Astrocyte (in vitro differentiated cells and primary cell): Measurements from ENCODE around the gene JMJD8. TPM values are rescaled to one million over a fixed set of nuclear protein-coding genes. Genes with fewer than 3 reads are reported as not detected.
A peak's percentile ranks its signal among the peaks of the same experiment; 100 is the strongest.

Experiments used
- DNase-seq: peaks from one replicate; pipeline ENCODE4 v3.0.0-alpha.2; 2010; ENCODE audit warnings: low read depth
- FAIRE-seq: peaks from 2 replicates; lab custom pipeline; 2011; peaks lifted over from hg19 to GRCh38; lab: Jason Lieb, UNC
- H2AFZ ChIP-seq: 2 replicates; pipeline ENCODE4 v1.6.0; 2012; ENCODE audit warnings: low read depth, low read length, inconsistent platforms
- H3K27ac ChIP-seq: 2 replicates; pipeline ENCODE4 v1.5.1; 2011; ENCODE audit warnings: low read depth, low read length, inconsistent platforms
- H3K27me3 ChIP-seq: 2 replicates; pipeline ENCODE4 v1.6.0; 2011; ENCODE audit warnings: low read length, inconsistent platforms; ENCODE audit not compliant: insufficient read depth
- H3K36me3 ChIP-seq: 2 replicates; pipeline ENCODE4 v1.5.1; 2011; ENCODE audit warnings: low read length, inconsistent platforms; ENCODE audit not compliant: insufficient read depth
- H3K4me1 ChIP-seq: 2 replicates; pipeline ENCODE4 v1.5.1; 2011; ENCODE audit warnings: low read length, inconsistent platforms; ENCODE audit not compliant: insufficient read depth
- H3K4me2 ChIP-seq: 2 replicates; pipeline ENCODE4 v1.6.0; 2012; ENCODE audit warnings: low read length, inconsistent platforms
- H3K4me3 ChIP-seq: 2 replicates; pipeline ENCODE4 v1.5.1; 2011; ENCODE audit warnings: low read depth, mild to moderate bottlenecking, low read length, inconsistent platforms; ENCODE audit not compliant: insufficient read depth
- H3K79me2 ChIP-seq: 2 replicates; pipeline ENCODE4 v1.6.0; 2012; ENCODE audit warnings: mild to moderate bottlenecking, low read length, inconsistent platforms; ENCODE audit not compliant: insufficient read depth
- H3K9ac ChIP-seq: 2 replicates; pipeline ENCODE4 v1.6.0; 2012; ENCODE audit warnings: mild to moderate bottlenecking, low read length, inconsistent platforms
- H3K9me3 ChIP-seq: 2 replicates; pipeline ENCODE4 v1.5.1; 2012; ENCODE audit warnings: low read depth, mild to moderate bottlenecking, low read length, inconsistent platforms; ENCODE audit not compliant: insufficient read depth
- H4K20me1 ChIP-seq: 2 replicates; pipeline ENCODE4 v1.6.0; 2012; ENCODE audit warnings: low read length, inconsistent platforms; ENCODE audit not compliant: insufficient read depth
- H3K27ac Mint-ChIP-seq: one replicate; pipeline ENCODE4 v1.8.0; 2021; ENCODE audit warnings: mild to moderate bottlenecking, mixed read lengths; ENCODE audit not compliant: unreplicated experiment
- H3K27me3 Mint-ChIP-seq: one replicate; pipeline ENCODE4 v1.8.0; 2021; ENCODE audit warnings: low read depth, mixed read lengths; ENCODE audit not compliant: unreplicated experiment
- H3K36me3 Mint-ChIP-seq: one replicate; pipeline ENCODE4 v1.8.0; 2021; ENCODE audit warnings: low read depth, mixed read lengths; ENCODE audit not compliant: unreplicated experiment
- H3K4me1 Mint-ChIP-seq: one replicate; pipeline ENCODE4 v1.8.0; 2021; ENCODE audit warnings: low read depth, mixed read lengths; ENCODE audit not compliant: unreplicated experiment
- H3K4me3 Mint-ChIP-seq: one replicate; pipeline ENCODE4 v1.8.0; 2021; ENCODE audit warnings: mild to moderate bottlenecking, moderate library complexity, mixed read lengths; ENCODE audit not compliant: unreplicated experiment
- H3K9me3 Mint-ChIP-seq: one replicate; pipeline ENCODE4 v1.8.0; 2021; ENCODE audit warnings: mild to moderate bottlenecking, mixed read lengths; ENCODE audit not compliant: unreplicated experiment
- CTCF ChIP-seq: IDR thresholded peaks from 2 replicates; pipeline ENCODE4 v1.5.1; 2011; ENCODE audit warnings: low read depth, mild to moderate bottlenecking, inconsistent platforms, low read length, moderate library complexity; ENCODE audit not compliant: insufficient read depth
- EZH2 ChIP-seq: IDR thresholded peaks from 2 replicates; pipeline ENCODE4 v1.6.1; 2012; ENCODE audit warnings: mild to moderate bottlenecking, low read length, inconsistent platforms; ENCODE audit not compliant: insufficient read depth
- total RNA-seq: library from RNA; stranded (reverse); gene quantifications from 2 replicates; pipeline ENCODE4 v1.2.1, GENCODE V29; 2021

Gene JMJD8
- total RNA-seq, 1 donor from 2014 or later = 26.8 TPM

- H3K79me2 ChIP-seq = no peaks in the 10 kb centered on the region
- Mint-ChIP-seq H3K9me3 (no peaks in the 10 kb centered on the region), H3K36me3 (peaks cover 2% of the 10 kb centered on the region), H3K4me3 (no peak overlapping the region), H3K27me3 (no peaks in the 10 kb centered on the region), H3K4me1 (no peaks in the 10 kb centered on the region), H3K27ac (no peak overlapping the region)
- H3K27ac ChIP-seq = no peak overlapping the region
- no peaks in the 10 kb centered on the region for H4K20me1 ChIP-seq
- no peak for TF ChIP-seq EZH2
- no peak for TF ChIP-seq CTCF
- H3K4me1 ChIP-seq = no peaks in the 10 kb centered on the region
- no peak overlapping the region for H3K4me2 ChIP-seq
- H3K9me3 ChIP-seq = no peaks in the 10 kb centered on the region
- no peak overlapping the region for H3K4me3 ChIP-seq
- peak overlapping the region; percentile 47 for H2AFZ ChIP-seq
- no peak for FAIRE-seq
- H3K27me3 ChIP-seq = no peaks in the 10 kb centered on the region
- DNase-seq = no peak
- H3K36me3 ChIP-seq = no peaks in the 10 kb centered on the region
- H3K9ac ChIP-seq = no peak overlapping the region
Observed at GRCh38 chr16:660132-660458, 24.0 kb downstream of the JMJD8 start.

- H3K4me1 Mint-ChIP-seq = no peaks in the 10 kb centered on the region
- Histone ChIP-seq H2AFZ (no peak overlapping the region), H3K9me3 (no peaks in the 10 kb centered on the region), H3K4me2 (no peak overlapping the region), H3K27me3 (no peaks in the 10 kb centered on the region), H3K4me1 (no peaks in the 10 kb centered on the region), H3K79me2 (no peaks in the 10 kb centered on the region), H3K4me3 (no peak overlapping the region), H3K9ac (no peak overlapping the region), H3K27ac (no peak overlapping the region), H4K20me1 (no peaks in the 10 kb centered on the region), H3K36me3 (no peaks in the 10 kb centered on the region)
- no peak overlapping the region for H3K4me3 Mint-ChIP-seq
- H3K27ac Mint-ChIP-seq = no peak overlapping the region
- no peak for TF ChIP-seq CTCF
- no peak for TF ChIP-seq EZH2
- peaks cover 2% of the 10 kb centered on the region for H3K36me3 Mint-ChIP-seq
- no peak for FAIRE-seq
- H3K9me3 Mint-ChIP-seq = no peaks in the 10 kb centered on the region
- DNase-seq = no peak
- H3K27me3 Mint-ChIP-seq = no peaks in the 10 kb centered on the region
Observed at GRCh38 chr16:659618-660017, 24.5 kb downstream of the JMJD8 start.

DNA sequence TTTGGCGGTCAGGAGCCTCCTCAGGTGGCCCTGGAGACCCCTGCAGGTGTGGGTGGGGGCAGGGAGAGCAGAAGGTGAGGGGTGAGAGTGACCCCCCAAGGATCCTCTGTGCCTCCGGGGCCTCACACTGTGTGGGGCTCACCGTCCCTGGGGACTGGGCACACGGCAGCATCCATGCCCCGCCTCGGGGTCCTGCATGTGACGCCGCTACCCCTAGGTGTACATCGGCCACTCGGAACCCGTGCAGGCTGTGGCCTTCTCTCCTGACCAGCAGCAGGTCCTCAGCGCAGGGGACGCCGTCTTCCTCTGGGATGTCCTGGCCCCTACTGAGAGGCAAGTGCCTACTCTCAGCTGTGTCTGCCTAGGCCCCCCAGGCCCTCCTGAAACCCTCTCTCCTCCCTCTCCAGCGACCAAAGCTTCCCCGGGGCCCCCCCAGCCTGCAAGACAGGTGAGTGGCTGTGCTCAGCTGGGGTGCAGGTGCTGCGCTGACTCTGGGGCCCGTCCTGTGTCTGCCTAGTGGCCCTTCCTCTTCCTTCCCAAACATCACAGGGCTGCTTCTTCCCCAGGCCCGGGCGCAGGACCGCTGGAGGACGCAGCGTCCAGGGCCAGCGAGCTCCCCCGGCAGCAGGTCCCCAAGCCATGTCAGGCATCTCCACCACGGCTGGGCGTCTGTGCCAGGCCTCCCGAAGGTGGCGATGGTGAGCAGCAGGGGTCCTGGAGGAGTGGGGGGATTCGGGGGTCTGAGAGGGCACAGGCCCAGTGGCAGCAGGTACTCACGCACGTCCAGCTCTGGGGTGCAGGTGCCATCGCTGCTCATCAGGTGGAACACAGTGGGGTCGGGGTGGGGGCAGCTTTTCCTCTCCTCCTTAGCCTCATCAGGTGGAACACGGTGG is 25.2 kb downstream of the JMJD8 start:
- no peak overlapping the region for H3K4me2 ChIP-seq
- Mint-ChIP-seq H3K4me1 (no peaks in the 10 kb centered on the region), H3K27me3 (no peaks in the 10 kb centered on the region), H3K4me3 (no peak overlapping the region), H3K9me3 (no peaks in the 10 kb centered on the region), H3K27ac (no peak overlapping the region), H3K36me3 (peaks cover under 1% of the 10 kb centered on the region)
- H3K4me3 ChIP-seq = no peak overlapping the region
- H2AFZ ChIP-seq = no peak overlapping the region
- no peaks in the 10 kb centered on the region for H3K4me1 ChIP-seq
- no peaks in the 10 kb centered on the region for H3K36me3 ChIP-seq
- H3K9me3 ChIP-seq = no peaks in the 10 kb centered on the region
- no peak overlapping the region for H3K9ac ChIP-seq
- FAIRE-seq = no peak
- TF ChIP-seq EZH2 (no peak), CTCF (no peak)
- no peaks in the 10 kb centered on the region for H4K20me1 ChIP-seq
- no peak overlapping the region for H3K27ac ChIP-seq
- no peaks in the 10 kb centered on the region for H3K27me3 ChIP-seq
- H3K79me2 ChIP-seq = no peaks in the 10 kb centered on the region
- DNase-seq = no peak
